Activated T-cell treated with anti-CD3 and anti-CD28 coated beads, Interleukin-2, amount 50 U/mL, for 72 hours (primary cell): ENCODE measurements around the gene DYNC1H1. TPM values are rescaled to one million over a fixed set of nuclear protein-coding genes. Genes with fewer than 3 reads are reported as not detected.

Experiments used
- ATAC-seq, 2 donors: fragments of 150-1000 bp; cut with Tn5 transposase; replicated peaks in 1 of 2; 2 replicates each; pipeline ENCODE4 v1.10.0; 2021; ENCODE audit warnings: moderate library complexity in 2 of 2, mild to moderate bottlenecking in 1 of 2
- DNase-seq, 2 donors: peaks; one replicate each; pipeline ENCODE4 v3.0.0; 2021 to 2022; ENCODE audit warnings: mixed read lengths in 1 of 2
- H3K27ac Mint-ChIP-seq: one replicate; pipeline ENCODE4 v1.8.0; 2022; ENCODE audit warnings: mild to moderate bottlenecking, moderate library complexity, mixed read lengths
- H3K27me3 Mint-ChIP-seq: one replicate; pipeline ENCODE4 v1.8.0; 2022; ENCODE audit warnings: low read depth, mixed read lengths
- H3K36me3 Mint-ChIP-seq, 2 donors: one replicate each; pipeline ENCODE4 v1.8.0; 2022; ENCODE audit warnings: mixed read lengths in 2 of 2, mild to moderate bottlenecking in 1 of 2; ENCODE audit not compliant: insufficient read depth in 2 of 2
- H3K4me1 Mint-ChIP-seq: one replicate; pipeline ENCODE4 v1.8.0; 2022; ENCODE audit warnings: low read depth, mixed read lengths
- H3K4me3 Mint-ChIP-seq, 2 donors: one replicate each; pipeline ENCODE4 v1.8.0; 2022; ENCODE audit warnings: mild to moderate bottlenecking in 2 of 2, mixed read lengths in 2 of 2, moderate library complexity in 2 of 2
- H3K9me3 Mint-ChIP-seq, 2 donors: one replicate each; pipeline ENCODE4 v1.8.0; 2022; ENCODE audit warnings: mixed read lengths in 2 of 2
- total RNA-seq, 2 donors: library from RNA; stranded (reverse); gene quantifications; one replicate each; pipeline ENCODE4 v1.2.3, GENCODE V29; 2022

Gene DYNC1H1
- total RNA-seq, 2 donors from 2014 or later, result 300 to 335 TPM

DNA sequence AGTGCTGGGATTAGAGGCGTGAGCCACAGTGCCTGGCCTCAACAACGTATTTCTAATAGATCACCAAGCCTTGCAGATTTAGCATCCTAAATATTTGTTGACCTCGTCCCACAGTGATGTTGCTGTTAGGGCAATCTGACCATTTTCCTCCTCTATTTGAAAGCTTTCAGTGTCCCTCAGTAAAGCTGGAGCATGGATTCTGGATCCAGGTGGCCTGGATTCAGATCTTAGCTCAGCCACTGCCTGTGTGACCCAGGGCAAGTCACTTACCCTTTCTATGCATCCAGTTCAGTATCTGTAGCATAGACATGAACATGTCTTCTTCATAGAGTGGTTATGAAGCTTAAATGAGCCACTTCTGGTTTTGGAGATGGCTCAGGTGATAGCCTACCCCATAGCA lies 126.3 kb downstream of the DYNC1H1 start:
- DNase-seq (no peak), ATAC-seq (no peak)
- Mint-ChIP-seq H3K9me3 (no peaks in the 10 kb centered on the region), H3K4me1 (peaks cover 50% of the 10 kb centered on the region), H3K4me3 (peak overlapping the region in 1 of 2 donors; percentile 18), H3K27ac (no peak overlapping the region), H3K36me3 (peaks cover 5 to 8% of the 10 kb centered on the region in 2 donors), H3K27me3 (no peaks in the 10 kb centered on the region)

DNA sequence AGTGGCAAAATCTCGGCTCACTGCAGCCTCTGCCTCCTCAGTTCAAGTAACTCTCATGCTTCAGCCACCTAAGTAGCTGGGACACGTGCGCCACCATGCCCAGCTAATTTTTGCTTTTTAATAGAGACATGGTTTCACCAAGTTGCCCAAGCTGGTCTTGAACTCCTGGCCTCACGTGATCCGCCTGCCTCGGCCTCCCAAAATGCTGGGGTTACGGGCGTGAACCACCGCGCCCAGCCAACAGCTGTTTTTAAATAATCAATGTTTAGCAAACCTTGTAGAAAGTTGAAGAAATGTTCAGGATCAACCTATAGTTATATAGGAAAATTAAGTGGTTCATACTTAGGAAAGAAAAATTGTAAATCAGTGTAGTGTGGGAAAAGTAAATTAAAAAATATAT lies 128.4 kb downstream of the DYNC1H1 start:
- Mint-ChIP-seq H3K27ac (no peak overlapping the region), H3K4me1 (peaks cover 56% of the 10 kb centered on the region)
- ATAC-seq, result no peak

DNA sequence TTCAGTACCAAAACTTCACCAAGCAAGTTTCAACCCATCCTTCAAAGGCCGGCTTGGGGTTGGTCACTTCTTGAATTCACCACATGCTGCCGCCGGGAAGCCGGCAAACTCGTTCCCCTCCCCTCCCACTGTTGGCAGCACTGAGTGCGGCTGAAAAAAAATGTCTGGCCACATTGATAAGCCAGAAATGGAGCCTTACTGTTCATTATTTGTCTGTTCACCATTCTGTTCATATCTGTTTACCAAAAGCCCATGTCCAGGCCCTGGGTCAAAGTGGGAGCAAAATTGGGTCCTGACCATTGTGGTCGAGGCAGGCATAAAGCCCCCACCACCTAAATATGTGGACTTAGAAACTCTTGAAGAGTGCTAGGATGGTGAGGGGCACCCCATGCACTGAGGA lies 129.7 kb downstream of the DYNC1H1 start:
- no peak for ATAC-seq
- DNase-seq, result no peak
- Mint-ChIP-seq H3K36me3 (peaks cover 0 to 2% of the 10 kb centered on the region in 2 donors), H3K9me3 (no peaks in the 10 kb centered on the region), H3K4me3 (no peak overlapping the region), H3K27ac (no peak overlapping the region), H3K4me1 (peaks cover 43% of the 10 kb centered on the region), H3K27me3 (no peaks in the 10 kb centered on the region)

More for the DNA sequence above, 128.4 kb downstream of the DYNC1H1 start:
- DNase-seq, result no peak
- peaks cover 0 to 2% of the 10 kb centered on the region in 2 donors for H3K36me3 Mint-ChIP-seq
- H3K9me3 Mint-ChIP-seq, result no peaks in the 10 kb centered on the region
- H3K27me3 Mint-ChIP-seq, result no peaks in the 10 kb centered on the region
- no peak overlapping the region for H3K4me3 Mint-ChIP-seq

DNA sequence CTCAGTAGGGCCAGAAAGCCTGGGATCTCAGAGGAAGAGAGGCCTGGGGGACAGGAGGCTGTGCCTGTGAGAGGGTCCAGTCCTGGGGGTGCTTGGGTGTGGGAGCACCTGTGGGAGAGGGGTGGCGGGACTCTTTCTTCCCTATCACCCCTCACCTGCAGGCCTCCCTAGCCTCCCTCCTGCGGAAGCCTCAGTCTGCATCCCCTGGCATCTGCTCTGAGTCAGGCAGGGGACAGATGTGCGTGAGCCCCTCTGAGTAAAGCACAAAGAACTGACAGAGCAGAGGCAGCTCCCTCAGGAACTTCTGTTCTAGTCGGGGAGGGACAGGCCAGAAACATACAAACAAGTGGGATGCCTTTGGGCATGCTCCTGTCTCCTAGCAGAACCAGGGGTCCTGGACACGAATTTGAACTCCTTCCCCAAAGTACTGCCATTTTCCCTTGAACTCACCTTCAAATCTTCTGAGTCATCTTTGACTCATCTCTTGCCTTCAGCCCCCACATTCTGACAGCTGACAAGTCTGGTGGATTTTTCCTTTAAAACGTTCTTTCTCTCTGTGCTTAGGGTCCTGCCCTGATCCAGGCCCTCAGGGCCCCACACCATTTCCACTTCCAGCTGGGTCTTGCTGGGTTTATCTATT lies 131.0 kb downstream of the DYNC1H1 start:
- DNase-seq, result no peak
- Mint-ChIP-seq H3K36me3 (no peaks in the 10 kb centered on the region), H3K4me1 (peaks cover 31% of the 10 kb centered on the region), H3K27me3 (no peaks in the 10 kb centered on the region), H3K9me3 (no peaks in the 10 kb centered on the region), H3K27ac (no peak overlapping the region), H3K4me3 (peak overlapping the region; percentile 25 to 32)
- peak; percentile 76 to 83 for ATAC-seq

DNA sequence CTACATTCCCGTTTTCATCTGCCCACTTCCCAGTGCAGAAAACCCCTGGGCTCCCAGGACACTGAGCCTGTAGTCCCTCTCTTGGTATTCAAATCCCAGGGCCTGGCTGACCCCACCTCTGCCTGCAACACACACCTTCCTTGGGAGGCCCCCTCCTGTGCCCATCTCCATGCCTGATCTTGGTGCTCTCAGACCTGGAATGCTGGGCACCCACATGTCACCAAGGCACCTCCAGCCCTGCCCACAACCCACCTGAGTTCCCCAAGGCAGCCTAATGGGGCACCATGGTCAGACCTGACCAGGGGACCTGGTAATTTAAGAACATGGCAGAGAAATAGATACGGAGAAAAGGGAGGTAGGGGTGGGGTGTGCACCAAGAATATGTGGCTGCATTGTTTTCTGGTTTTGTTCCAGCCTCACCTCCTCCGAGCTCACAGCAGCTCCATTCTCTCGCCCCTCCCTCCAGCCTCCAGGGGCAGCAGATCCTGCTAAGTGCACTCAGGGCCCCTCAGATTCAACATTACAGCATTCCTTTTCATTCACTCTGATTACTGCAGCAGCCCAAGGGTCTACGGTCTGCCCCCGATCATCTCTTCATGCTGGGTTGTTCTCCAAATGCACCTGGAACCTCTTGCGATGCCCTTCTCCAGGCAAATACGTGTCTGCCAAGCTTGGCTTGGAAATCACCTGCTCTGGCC lies 131.6 kb downstream of the DYNC1H1 start:
- peak; percentile 12 to 24 for ATAC-seq
- no peaks in the 10 kb centered on the region for H3K9me3 Mint-ChIP-seq
- no peak for DNase-seq
- peaks cover 27% of the 10 kb centered on the region for H3K4me1 Mint-ChIP-seq
- H3K36me3 Mint-ChIP-seq, result no peaks in the 10 kb centered on the region
- peak overlapping the region; percentile 39 to 41 for H3K4me3 Mint-ChIP-seq
- H3K27ac Mint-ChIP-seq, result no peak overlapping the region
- no peaks in the 10 kb centered on the region for H3K27me3 Mint-ChIP-seq

DNA sequence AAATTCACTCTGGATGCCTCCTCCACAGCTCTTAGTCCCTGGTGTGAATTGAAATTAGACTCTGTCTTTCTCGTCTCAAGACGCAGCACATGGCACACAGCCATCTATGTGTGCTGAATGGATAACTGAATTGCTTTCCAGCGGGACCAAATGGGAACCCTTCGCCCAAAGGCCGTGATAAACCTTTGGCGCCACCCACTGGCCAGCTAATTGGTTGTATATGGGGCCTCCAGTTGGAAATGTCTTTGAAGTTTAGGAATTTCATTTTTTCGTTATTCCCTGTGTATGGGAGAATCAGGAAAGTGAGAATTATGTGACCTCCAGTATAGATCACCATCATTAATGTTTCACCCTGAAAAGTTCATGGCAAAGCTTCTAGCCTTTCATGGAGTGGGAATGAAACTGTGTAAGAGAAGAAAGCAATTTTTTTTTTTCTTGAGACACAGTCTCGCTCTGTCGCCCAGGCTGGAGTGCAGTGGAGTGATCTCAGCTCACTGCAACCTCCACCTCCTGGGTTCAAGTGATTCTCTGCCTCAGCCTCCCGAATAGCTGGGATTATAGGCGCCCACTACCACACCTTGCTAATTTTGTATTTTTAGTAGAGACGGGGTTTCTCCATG lies 132.3 kb downstream of the DYNC1H1 start:
- Mint-ChIP-seq H3K36me3 (no peaks in the 10 kb centered on the region), H3K27ac (no peak overlapping the region)

DNA sequence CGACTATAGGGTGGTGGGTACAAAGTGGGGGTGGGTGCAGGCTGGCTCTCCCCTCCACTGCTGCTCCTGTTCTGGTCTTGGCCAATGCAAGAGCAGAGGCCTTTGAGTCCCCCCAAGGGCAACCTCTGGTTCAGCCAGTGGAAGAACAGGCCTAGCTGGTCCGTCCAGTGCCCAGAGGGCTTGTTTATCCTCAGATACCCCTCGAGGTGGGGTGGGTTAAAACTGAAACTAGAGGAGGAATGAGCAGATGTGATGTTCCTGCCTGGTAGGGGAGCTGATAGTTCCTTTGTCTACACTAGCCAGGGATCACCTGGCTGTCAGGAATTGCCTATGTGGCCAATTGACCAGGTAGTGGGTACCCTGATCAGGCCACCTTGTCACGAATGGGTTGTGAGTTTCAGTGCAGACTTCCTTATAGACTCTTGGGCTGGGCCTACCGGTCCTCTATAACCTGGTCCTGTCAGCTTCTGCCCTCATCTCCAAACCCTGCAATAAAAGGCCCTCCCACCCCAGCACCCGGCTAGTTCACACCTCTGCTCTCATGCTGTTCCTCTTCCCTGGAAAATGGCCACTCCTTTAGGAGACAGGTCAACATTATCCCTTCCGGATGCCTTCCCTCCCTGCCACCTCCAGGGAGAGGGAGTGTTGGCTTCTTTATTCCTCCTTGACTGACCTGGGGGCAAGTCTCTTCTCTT lies 133.2 kb downstream of the DYNC1H1 start:
- ATAC-seq (no peak), DNase-seq (no peak)
- Mint-ChIP-seq H3K4me3 (no peak overlapping the region), H3K36me3 (no peaks in the 10 kb centered on the region), H3K27me3 (no peaks in the 10 kb centered on the region), H3K9me3 (no peaks in the 10 kb centered on the region), H3K4me1 (peaks cover 27% of the 10 kb centered on the region), H3K27ac (no peak overlapping the region)

More for the DNA sequence above, 132.3 kb downstream of the DYNC1H1 start:
- ATAC-seq (peak; percentile 50 to 56), DNase-seq (peak; percentile 58 to 69)
- H3K4me3 Mint-ChIP-seq, result peak overlapping the region; percentile 39 to 41
- peaks cover 27% of the 10 kb centered on the region for H3K4me1 Mint-ChIP-seq
- no peaks in the 10 kb centered on the region for H3K9me3 Mint-ChIP-seq
- no peaks in the 10 kb centered on the region for H3K27me3 Mint-ChIP-seq

DNA sequence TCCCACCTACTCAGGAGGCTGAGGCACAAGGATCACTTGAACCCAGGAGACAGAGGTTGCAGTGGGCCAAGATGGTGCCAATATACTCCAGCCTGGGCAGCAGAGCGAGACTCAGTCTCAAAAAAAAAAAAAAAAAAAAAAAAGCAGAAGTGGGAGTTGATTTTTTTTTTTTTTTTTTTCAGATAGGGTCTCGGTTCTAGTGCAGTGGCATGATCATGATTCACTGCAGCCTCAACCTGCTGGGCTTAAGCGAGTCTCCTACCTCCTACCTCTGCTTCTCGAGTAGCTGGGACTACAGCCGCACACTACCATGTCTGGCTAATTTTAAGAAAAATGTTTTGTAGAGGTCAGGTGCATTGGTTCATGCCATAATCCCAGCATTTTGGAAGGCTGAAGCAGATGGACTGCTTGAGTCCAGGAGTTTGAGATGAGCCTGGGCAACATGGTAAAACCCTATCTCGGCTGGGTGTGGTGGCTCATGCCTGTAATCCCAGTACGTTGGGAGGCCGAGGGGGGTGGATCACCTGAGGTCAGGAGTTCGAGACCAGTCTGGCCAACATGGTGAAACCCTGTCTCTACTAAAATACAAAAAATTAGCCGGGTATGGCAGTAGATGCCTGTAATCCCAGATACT lies 138.8 kb downstream of the DYNC1H1 start:
- DNase-seq (no peak), ATAC-seq (no peak)
- H3K27me3 Mint-ChIP-seq, result no peaks in the 10 kb centered on the region
- H3K4me1 Mint-ChIP-seq, result no peaks in the 10 kb centered on the region
- H3K4me3 Mint-ChIP-seq, result no peak overlapping the region
- no peak overlapping the region for H3K27ac Mint-ChIP-seq
- H3K36me3 Mint-ChIP-seq, result no peaks in the 10 kb centered on the region
- H3K9me3 Mint-ChIP-seq, result no peaks in the 10 kb centered on the region

DNA sequence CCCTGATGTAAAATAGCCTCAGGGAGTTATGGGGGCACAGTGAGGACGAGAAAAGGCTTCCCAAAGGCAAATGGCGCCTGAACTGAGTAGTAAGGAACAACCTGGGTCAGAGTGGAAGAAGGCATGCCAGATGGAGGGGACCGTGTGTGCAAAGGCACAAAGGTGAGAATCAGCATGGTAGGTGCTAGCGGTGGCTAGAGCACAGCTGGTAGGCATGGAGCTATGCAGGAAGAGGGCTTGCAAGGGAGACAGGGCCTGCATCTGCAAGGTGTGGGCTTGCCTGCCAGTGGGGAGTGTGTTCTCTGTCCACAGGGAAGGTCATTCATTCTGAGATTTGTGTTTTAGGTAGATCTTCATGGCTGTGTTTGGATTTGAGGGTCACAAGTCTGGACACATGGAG lies 141.0 kb downstream of the DYNC1H1 start:
- no peak overlapping the region for H3K27ac Mint-ChIP-seq
- H3K36me3 Mint-ChIP-seq, result peaks cover 3% of the 10 kb centered on the region in 2 donors
- no peaks in the 10 kb centered on the region for H3K27me3 Mint-ChIP-seq
- H3K4me3 Mint-ChIP-seq, result no peak overlapping the region
- DNase-seq (no peak), ATAC-seq (no peak)
- H3K9me3 Mint-ChIP-seq, result peaks cover 4 to 6% of the 10 kb centered on the region in 2 donors
- no peaks in the 10 kb centered on the region for H3K4me1 Mint-ChIP-seq

Other genes with a start within 250 kb of the DYNC1H1 start
- gene PPP2R5C, start 202.9 kb upstream of the DYNC1H1 start, total RNA-seq, result 100 to 1,000 TPM; 317 to 370 TPM
- gene HSP90AA1, start 122.5 kb downstream of the DYNC1H1 start, total RNA-seq, result 100 to 1,000 TPM; 353 to 377 TPM
- gene WDR20, start 175.3 kb downstream of the DYNC1H1 start, total RNA-seq, result 10 to 100 TPM; 23.8 to 29.9 TPM